HepG2 (cell line): Measurements from ENCODE around the gene PSMB11. TPM values are rescaled to one million over a fixed set of nuclear protein-coding genes. Genes with fewer than 3 reads are reported as not detected.

Source experiments
- AKNA ChIP-seq: sonication (generic); formaldehyde crosslinking; IDR thresholded peaks from 2 replicates; pipeline ENCODE4 v1.4.0; 2020; ENCODE audit warnings: missing genetic modification reagents, borderline replicate concordance
- IKZF4 ChIP-seq: sonication (generic); formaldehyde crosslinking; IDR thresholded peaks from 2 replicates; pipeline ENCODE4 v1.5.1; 2020; ENCODE audit warnings: borderline replicate concordance, mild to moderate bottlenecking, low read depth, missing genetic modification reagents; ENCODE audit errors: not compliant biosample characterization
- MTF1 ChIP-seq: sonication (generic); formaldehyde crosslinking; IDR thresholded peaks from 2 replicates; pipeline ENCODE4 v1.5.0; 2020; ENCODE audit warnings: missing genetic modification reagents
- PATZ1 ChIP-seq: sonication (generic); formaldehyde crosslinking; IDR thresholded peaks from 2 replicates; pipeline ENCODE4 v1.4.0; 2020; ENCODE audit warnings: missing genetic modification reagents
- SIN3A ChIP-seq: IDR thresholded peaks from 2 replicates; pipeline ENCODE4 v1.6.1; 2011; ENCODE audit warnings: low read depth, mild to moderate bottlenecking, control low read depth, low read length, borderline replicate concordance
- ZBTB44 ChIP-seq: sonication (generic); formaldehyde crosslinking; IDR thresholded peaks from 2 replicates; pipeline ENCODE4 v1.4.0; 2020; ENCODE audit warnings: missing genetic modification reagents
- ZMYM3 ChIP-seq: sonication (generic); formaldehyde crosslinking; IDR thresholded peaks from 2 replicates; pipeline ENCODE4 v1.5.1; 2020; ENCODE audit warnings: mild to moderate bottlenecking, missing genetic modification reagents
- ZNF253 ChIP-seq: sonication (generic); formaldehyde crosslinking; IDR thresholded peaks from 2 replicates; pipeline ENCODE4 v1.8.0; 2022; ENCODE audit warnings: mild to moderate bottlenecking, missing genetic modification reagents, borderline replicate concordance
- ZNF614 ChIP-seq: IDR thresholded peaks from 2 replicates; pipeline ENCODE4 v1.6.1; 2018; ENCODE audit warnings: missing biosample characterization, missing genetic modification reagents, inconsistent platforms, borderline replicate concordance
- ZNF788 ChIP-seq: sonication (generic); formaldehyde crosslinking; IDR thresholded peaks from 2 replicates; pipeline ENCODE4 v1.5.0; 2020; ENCODE audit warnings: mild to moderate bottlenecking, missing genetic modification reagents, borderline replicate concordance
- ZSCAN9 ChIP-seq: IDR thresholded peaks from 2 replicates; pipeline ENCODE4 v1.6.1; 2016; ENCODE audit warnings: borderline replicate concordance
- polyA plus RNA-seq, 8 experiments: library from polyadenylated mRNA; depleted of rRNA in 3 of 8; stranded (reverse) in 7 of 8; unstranded in 1 of 8; fragments of >200 nt; fragmentation: Illumina TruSeq in 4 of 8; extraction: Trizol in 4 of 8; gene quantifications; 2 replicates each; pipeline versions ENCODE4 v1.2.1 to v1.2.3, GENCODE V29; 2011 to 2016; ENCODE audit warnings: low read depth in 4 of 8, missing spikeins in 1 of 8, mixed read lengths in 1 of 8; ENCODE audit not compliant: insufficient read depth in 1 of 8
- total RNA-seq, 5 experiments: library from RNA; depleted of rRNA; stranded (reverse); fragments of >200 nt; fragmentation: Illumina TruSeq; extraction: Trizol; gene quantifications; 2 replicates each; pipeline ENCODE4 v1.2.3, GENCODE V29; 2016; ENCODE audit warnings: low read depth in 1 of 5
- TF ChIP-seq, protein P1 (sequence below), 2 experiments: sonication (generic) in 1 of 2; formaldehyde crosslinking in 1 of 2; IDR thresholded peaks; 2 replicates each; pipeline versions ENCODE4 v1.4.0 to v1.6.1; 2018 to 2020; ENCODE audit warnings: missing genetic modification reagents in 2 of 2, borderline replicate concordance in 1 of 2, low read depth in 1 of 2, mild to moderate bottlenecking in 1 of 2, missing biosample characterization in 1 of 2
- TF ChIP-seq, protein P2 (sequence below): IDR thresholded peaks from 2 replicates; pipeline ENCODE4 v1.6.1; 2018; ENCODE audit warnings: missing genetic modification reagents, mild to moderate bottlenecking, missing compliant biosample characterization

PSMB11 gene
- total and polyA plus RNA-seq, 2 of the 13 experiments (the other 11 are each of a cell fraction or from before 2014, with no cell fraction given), result not detected

DNA sequence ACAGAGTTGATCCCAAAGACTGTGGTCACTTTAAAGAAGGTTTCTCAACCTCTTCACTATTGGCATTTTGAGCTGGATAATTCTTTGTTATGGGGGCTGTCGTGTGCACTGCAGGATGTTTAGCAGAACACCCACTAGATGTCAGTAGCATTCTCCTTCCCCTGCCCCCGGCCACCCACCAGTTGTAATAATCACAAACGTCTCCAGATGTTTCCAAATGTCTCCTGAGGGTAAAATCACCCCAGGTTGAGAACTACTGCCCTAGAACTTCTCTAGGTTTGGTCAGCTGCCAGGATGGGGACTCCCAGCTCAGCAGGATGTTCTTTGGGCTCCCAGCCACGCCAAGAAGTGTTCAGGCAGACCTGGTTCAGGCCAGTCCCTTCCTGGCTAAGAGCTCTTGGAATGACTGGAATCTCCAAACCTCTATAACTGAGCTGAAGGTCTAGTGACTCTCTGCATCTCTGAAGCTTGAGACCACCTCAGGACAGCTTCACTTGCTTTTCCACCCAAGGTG, 47.2 kb upstream of the PSMB11 start (continued):
- TF ChIP-seq ZNF788 (CRISPR knock-in tag) (no peak), ZMYM3 (CRISPR knock-in tag) (no peak), ZSCAN9 (CRISPR knock-in tag) (no peak), IKZF4 (CRISPR knock-in tag) (no peak), ZNF614 (CRISPR knock-in tag) (0 out of 2 replicates have a peak, but pooled peaks have one; percentile 31), MTF1 (no peak), ZNF253 (CRISPR knock-in tag) (no peak), AKNA (CRISPR knock-in tag) (no peak), SIN3A (no peak), PATZ1 (peak; percentile 75), ZBTB44 (CRISPR knock-in tag) (no peak)
- TF ChIP-seq, protein P1, sequence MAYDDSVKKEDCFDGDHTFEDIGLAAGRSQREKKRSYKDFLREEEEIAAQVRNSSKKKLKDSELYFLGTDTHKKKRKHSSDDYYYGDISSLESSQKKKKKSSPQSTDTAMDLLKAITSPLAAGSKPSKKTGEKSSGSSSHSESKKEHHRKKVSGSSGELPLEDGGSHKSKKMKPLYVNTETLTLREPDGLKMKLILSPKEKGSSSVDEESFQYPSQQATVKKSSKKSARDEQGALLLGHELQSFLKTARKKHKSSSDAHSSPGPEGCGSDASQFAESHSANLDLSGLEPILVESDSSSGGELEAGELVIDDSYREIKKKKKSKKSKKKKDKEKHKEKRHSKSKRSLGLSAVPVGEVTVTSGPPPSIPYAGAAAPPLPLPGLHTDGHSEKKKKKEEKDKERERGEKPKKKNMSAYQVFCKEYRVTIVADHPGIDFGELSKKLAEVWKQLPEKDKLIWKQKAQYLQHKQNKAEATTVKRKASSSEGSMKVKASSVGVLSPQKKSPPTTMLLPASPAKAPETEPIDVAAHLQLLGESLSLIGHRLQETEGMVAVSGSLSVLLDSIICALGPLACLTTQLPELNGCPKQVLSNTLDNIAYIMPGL (CRISPR knock-in tag; IDR thresholded peaks at IDR 0.05; ENCODE audit: borderline replicate concordance in 1 of 2, low read depth in 1 of 2), result peak; percentile 53 to 68; a peak in 2 of 4 replicates
- TF ChIP-seq, protein P2, sequence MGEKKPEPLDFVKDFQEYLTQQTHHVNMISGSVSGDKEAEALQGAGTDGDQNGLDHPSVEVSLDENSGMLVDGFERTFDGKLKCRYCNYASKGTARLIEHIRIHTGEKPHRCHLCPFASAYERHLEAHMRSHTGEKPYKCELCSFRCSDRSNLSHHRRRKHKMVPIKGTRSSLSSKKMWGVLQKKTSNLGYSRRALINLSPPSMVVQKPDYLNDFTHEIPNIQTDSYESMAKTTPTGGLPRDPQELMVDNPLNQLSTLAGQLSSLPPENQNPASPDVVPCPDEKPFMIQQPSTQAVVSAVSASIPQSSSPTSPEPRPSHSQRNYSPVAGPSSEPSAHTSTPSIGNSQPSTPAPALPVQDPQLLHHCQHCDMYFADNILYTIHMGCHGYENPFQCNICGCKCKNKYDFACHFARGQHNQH (CRISPR knock-in tag), result peak; percentile 51; the same call in 1 of the 2 replicates
